SHP77 treated with DMSO at 0.1 percent for 48 hours (cell line): ENCODE data around the gene CANT1.
"Not testable (repeated sequence)": the region's sequence is repeated elsewhere in the genome, so short reads cannot be mapped to it uniquely, and the experiment has no call there.

ENCODE experiments used
- DNase-seq: peaks from one replicate; lab custom pipeline; 2025; lab: John Stamatoyannopoulos, UW

Gene CANT1

DNA sequence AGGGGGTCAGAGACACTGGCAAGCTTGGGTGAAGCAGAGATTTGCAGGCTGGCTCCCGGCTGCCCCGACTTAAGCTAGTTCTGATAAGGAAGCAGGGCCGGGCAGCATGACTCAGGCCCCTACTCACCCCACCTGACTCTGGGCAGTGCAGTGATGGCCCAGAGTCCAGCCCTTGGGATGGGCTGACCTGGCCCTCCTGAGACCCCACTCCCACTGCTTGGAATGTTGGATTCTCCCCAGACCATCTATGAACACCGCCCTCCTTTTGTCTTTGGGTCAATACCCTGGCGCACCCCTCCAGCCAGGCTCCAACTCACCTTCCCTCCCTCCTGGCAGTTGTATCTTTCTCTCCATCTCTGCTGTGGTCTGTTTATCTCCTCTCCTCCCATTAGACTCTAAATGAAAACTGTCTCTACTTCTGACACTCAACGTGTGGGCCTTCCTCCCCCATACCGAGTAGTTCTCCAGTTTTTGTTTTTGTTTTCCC is 50.9 kb downstream of the CANT1 start:
- DNase-seq = no peak

DNA sequence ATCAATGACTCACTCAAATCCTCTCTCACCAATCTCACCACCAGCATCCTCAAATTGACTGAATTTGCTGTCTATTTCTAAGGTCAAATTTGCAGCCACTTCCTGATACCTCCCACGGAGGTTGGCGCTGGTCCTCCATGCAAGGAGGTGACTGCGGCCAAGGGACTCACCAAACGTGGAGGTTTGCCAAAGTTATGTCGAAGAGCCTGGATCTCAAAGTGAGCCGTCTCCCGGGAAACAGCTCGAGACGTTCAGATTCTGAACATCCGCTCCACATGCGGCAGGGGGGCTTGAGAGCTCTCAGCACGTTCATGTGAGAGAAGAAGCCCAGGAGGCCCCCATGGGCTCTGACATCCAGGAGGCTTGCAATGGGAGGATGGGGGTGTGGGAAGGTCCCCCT is 52.4 kb downstream of the CANT1 start:
- DNase-seq = no peak

DNA sequence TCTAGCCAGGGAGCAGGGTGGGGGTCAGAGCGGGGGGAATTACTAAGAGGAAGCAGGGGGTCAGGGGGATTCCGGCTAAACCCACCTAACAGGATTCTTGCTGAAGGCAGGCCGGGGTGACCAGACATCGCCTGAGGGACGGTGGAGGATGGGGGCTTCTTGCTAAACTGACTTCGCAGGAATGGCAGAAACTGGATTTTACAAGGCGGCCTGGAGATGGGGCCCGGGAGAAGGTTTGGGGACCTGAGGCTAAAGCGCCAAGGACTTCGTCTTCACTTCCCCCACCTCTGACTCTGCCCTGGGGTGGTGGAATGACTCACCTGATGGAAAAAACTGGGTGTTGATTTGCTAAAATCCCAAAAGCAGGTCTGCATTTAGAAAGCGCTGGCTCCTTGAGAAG is 53.3 kb downstream of the CANT1 start:
- DNase-seq = no peak

DNA sequence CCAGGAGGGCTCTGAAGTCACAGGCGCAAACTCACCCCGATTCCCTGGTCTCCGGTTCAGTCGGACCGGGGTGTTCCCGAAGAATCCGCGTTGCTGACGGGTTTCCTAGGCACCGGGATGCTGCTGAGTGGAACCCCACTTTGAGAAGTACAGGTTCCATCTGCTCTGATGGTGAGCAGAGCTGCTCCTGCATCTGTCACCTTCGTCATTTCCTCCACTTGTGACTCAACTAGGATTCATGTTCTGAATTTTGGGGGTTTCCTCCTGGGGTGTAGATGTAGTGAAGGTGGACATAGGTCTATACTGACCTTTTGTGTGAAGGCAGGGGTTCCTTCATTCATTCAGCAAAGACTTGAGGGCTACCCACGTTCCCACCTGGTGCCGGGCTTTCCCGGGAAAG is 54.9 kb downstream of the CANT1 start:
- no peak for DNase-seq

DNA sequence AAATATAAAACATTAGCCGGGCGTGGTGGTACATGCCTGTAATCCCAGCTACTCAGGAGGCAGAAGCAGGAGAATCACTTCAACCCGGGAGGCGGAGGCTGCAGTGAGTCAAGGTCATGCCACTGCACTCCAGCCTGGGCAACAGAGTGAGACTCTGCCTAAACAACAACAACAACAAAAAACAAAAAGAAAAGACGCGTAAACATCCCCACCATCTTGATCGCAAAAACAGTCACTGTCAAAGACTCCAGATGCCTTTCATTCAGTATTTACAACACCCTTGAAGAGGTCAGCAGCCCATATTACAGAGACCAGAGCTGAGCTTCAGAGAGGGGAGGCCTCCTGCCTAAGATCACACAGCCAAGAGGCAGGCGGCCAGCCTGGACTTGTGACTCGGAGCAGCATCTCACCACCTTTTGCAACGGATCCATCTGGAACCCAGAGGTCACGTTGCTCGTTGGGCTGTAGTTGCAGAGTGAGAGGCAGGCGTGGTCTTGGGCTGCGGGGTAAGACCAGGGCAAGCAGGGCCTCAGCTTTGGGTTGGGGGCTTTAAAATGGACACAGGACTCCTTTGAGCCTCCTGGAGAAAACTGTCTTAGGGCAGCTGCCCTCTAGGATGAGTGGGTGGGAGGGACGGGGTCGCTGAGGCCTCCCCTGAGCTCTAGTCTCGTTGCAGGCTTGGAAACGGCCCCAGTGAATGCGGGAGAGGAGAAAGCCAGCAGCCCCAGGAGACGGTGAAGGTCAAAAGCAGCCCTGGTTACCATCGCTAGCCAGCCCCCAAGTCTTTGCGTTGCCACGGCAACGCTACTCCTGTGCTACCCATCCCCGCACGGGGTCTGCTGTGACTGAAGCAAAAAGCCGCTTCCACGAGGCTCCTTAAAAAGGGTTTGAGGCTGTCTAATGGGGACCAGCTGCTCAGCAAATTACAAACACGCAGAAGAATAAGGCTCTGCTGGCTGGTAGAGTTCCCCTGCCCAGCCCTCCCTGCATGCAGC is 55.9 kb downstream of the CANT1 start:
- no peak for DNase-seq

DNA sequence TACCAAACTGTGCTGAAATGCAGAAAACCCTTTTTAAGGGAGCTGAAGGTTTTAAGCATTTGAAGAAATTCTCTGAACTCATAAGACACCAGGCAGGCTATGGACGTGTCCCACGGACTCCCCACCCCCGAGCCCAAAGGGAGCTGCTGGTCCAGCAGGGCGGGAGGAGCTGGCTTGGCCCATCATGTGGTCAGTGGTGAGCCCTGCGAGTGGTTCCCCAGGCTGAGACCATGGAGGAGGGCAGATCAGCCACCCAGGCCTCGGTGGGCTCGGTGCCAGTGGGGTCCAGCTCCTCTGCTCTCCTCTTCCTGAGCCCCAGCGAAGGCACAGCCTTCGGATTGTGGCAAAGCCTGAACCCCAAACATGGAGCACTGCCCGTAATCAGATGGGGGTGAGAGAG is 56.9 kb downstream of the CANT1 start:
- DNase-seq = no peak

DNA sequence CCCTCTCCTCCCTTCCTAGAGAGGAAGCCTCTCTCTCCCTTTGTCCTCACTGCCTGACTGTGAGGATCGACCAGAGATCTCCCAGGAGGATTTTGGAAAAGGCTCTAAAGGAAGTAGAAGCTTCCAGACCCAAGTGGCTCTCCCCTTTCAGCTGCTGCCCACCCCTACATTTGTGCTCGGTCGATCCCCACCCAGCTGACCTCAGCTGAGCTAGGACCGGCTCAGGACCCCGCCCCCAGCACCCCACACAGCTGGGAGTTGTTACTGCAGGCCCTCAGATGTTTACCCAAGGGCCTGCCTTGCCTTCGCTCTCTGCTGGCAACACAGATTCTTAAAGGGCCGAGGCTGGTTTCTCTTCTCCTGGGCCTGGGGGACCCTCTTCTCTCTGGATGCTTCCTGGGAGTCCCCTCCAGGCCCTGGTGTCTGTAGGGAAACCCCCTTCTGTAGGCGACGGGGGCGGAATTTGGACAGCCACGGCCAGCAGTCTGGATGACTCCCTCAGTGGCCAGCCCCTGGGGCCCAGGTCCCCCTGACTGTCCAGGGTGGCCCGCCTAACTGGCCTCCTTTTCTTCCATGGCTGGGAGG is 57.5 kb downstream of the CANT1 start:
- DNase-seq = no peak

DNA sequence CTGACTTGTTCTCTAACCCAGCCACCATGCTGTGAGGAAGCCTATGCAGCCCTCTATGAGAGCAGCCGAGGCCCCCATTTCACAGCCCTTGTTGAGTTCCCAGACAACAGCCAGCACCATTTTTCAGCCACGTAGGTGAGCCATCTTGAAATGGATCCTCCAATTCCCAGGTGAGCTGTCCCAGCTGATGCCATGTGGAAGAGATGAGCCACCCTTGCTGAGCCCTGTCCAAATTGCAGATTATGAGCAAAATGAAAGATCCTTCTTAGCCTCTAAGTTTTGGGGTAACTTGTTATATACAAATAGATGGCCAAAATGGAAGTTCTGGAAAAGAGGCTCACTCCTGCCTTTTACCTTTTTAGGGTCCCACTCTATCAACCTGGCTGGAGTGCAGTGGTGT is 58.7 kb downstream of the CANT1 start:
- no peak for DNase-seq

DNA sequence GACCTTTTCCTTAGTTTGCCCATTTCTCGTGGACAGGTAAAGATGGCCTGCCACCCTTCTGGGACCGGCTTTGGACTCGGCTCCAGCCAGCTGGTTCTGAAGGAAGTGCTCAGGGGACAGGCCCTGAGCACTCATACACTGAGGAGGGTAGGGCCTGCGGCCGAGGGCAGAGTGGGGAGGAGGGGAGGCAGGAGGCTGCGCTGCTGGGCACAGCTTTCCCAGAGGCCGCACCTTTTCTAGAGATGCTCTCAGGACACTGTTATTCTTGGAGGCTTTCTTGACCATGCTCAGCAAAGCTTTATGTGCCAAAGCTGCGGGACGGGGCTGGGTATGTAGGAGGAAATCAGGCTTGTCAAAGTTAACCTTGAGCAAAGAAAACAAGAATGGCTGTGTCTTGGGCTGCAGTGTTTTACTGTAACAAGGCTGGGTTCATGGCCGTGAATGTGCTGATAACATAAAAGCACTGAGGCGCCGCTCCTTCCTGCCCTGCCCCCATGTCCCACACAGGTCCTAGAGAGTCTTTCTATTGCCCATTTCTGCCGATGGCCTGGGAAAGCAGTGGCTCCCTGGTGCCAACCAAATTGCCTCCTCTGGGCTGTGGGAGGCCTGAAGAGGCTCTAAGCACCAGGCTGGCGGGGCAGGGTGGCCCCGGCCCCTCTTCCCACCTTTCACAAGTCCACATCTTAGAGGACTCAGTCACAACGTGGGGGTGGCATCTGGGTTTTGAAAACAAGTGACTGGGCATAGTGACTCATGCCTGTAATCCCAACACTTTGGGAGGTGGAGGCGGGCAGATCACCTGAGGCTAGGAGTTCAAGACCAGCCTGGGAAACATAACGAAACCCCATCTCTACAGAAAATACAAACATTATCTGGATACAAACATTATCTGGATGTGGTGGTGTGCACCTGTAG is 62.1 kb downstream of the CANT1 start:
- DNase-seq = no peak

DNA sequence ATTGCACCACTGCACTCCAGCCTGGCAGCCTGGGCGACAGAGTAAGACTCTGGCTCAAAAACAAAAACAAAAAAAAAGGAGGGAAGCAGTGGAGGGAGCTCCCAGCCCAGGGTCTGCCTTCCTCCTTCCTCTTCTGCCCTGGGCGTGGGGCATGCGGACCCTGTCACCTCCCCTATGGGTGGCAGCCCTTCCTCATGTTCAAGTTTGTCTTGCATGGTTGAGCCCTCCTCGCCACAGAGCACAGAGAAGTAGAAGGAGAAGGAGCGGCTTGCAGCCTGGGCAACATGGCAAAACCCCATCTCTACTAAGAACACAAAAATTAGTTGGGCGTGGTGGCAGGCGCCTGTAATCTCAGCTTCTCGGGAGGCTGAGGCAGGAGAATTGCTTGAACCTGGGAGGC is 62.9 kb downstream of the CANT1 start:
- DNase-seq = no peak

DNA sequence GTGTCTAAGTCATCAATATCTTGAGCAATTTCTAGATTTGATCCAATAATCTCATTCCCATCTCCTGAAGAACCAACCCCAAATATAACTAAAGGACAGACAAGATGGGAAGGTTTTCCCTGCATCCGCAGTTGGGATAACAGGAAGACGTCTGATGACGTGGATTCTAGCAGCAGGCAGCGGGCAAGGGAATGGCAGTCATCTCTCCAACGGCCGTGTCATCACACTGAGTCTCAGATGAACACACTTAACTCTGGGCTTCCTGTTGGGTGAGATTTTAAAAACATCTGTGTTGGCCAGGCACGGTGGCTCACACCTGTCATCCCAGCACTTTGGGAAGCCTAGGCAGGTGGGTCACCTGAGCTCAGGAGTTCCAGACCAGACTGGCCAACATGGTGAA is 63.4 kb downstream of the CANT1 start:
- no peak for DNase-seq

DNA sequence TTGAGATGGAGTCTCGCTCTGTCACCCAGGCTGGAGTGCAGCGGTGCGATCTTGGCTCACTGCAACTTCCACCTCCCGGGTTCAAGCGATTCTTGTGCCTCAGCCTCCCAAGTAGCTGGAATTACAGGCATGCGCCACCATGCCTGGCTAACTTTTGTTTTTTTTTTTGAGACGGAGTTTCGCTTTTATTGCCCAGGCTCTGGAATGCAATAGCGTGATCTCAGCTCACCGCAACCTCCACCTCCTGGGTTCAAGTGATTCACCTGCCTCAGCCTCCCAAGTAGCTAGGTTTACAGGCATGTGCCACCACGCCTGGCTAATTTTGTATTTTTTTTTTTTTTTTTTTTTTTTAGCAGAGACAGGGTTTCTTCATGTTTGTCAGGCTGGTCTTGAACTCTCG is 64.1 kb downstream of the CANT1 start:
- DNase-seq = not testable (repeated sequence)

DNA sequence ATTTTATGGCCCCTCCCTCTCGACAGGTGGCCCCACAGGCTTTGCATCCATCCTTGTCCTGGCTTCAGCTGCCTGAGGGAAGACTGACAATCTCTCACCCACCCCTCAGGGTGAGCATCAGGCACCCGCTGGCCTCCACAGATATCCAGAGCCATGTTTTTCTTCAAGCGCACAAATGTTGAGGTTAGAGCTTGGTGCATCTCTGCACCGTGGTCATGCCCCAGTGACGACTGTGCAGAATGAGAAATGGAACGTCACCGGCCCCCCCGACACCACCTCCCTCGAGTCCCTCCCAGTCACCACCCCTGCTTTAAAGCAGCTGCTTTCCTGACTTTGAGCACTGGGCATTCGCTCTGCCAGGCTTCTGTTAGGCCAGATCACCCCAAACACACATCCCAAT is 64.6 kb downstream of the CANT1 start:
- DNase-seq = no peak

DNA sequence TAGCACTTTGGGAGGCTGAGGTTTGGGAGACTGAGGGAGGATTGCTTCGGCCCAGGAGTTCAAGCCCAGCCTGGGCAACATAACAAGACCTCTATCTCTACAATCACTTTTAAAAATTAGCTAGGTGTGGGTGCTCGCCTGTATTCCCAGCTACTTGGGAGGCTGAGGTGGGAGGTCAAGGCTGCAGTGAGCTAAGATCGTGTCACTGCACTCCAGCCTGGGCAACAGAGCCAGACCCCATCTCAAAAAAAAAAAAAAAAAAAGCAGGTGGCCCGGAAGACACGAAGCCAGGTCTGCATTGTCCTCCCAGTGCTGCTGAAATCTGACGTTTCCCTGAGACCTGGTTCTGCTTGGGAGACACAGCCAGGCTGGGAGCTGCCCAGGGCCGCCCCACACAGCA is 65.5 kb downstream of the CANT1 start:
- DNase-seq = no peak
